CD14-positive monocyte (primary cell): ENCODE results near the gene CPED1. TPM values are rescaled to one million over a fixed set of nuclear protein-coding genes. Genes with fewer than 3 reads are reported as not detected.
A peak's percentile ranks its signal among the peaks of the same experiment; 100 is the strongest.

ENCODE experiments used
- DNase-seq, 3 donors: peaks; one replicate each; pipeline ENCODE4 v3.0.0-alpha.2; 2011 to 2022
- H2AFZ ChIP-seq: 2 replicates; pipeline ENCODE4 v1.6.0; 2012; ENCODE audit warnings: mild to moderate bottlenecking, low read depth, low read length, inconsistent platforms; ENCODE audit not compliant: insufficient read depth, poor library complexity, severe bottlenecking
- H3K27ac ChIP-seq, 2 donors: 1 replicate in 1 of 2; 2 replicates in 1 of 2; pipeline ENCODE4 v1.5.1; 2012 to 2013; ENCODE audit warnings: low read length in 2 of 2, control low read depth in 1 of 2, inconsistent platforms in 1 of 2, low read depth in 1 of 2, mild to moderate bottlenecking in 1 of 2
- H3K27me3 ChIP-seq, 2 donors: one replicate each; pipeline versions ENCODE4 v1.6.0 to v1.6.1; 2011 to 2013; ENCODE audit warnings: low read length in 2 of 2; ENCODE audit not compliant: control insufficient read depth in 2 of 2, insufficient read depth in 2 of 2
- H3K36me3 ChIP-seq, 2 donors: replicated peaks in 1 of 2; 1 replicate in 1 of 2; 2 replicates in 1 of 2; pipeline versions ENCODE4 v1.5.1 to v1.6.1; 2012 to 2013; ENCODE audit warnings: low read length in 2 of 2, control low read depth in 1 of 2, inconsistent platforms in 1 of 2, mild to moderate bottlenecking in 1 of 2; ENCODE audit not compliant: insufficient read depth in 2 of 2, control insufficient read depth in 1 of 2
- H3K4me1 ChIP-seq, 2 donors: 1 replicate in 1 of 2; 2 replicates in 1 of 2; pipeline versions ENCODE4 v1.5.1 to v1.6.1; 2012 to 2013; ENCODE audit warnings: low read length in 2 of 2, control low read depth in 1 of 2, inconsistent platforms in 1 of 2, mild to moderate bottlenecking in 1 of 2, moderate library complexity in 1 of 2; ENCODE audit not compliant: insufficient read depth in 2 of 2, control insufficient read depth in 1 of 2
- H3K4me2 ChIP-seq: replicated peaks from 2 replicates; pipeline ENCODE3; 2012; ENCODE audit warnings: low read length, moderate library complexity, mild to moderate bottlenecking; ENCODE audit not compliant: poor library complexity, severe bottlenecking; ENCODE audit errors: extremely low read depth
- H3K4me3 ChIP-seq, 3 experiments: fragments of 200-600 bp in 1 of 3; sonication (generic) in 1 of 3; replicated peaks in 1 of 3; 1 replicate in 2 of 3; 2 replicates in 1 of 3; pipeline ENCODE4 v1.5.1; 2011 to 2013; ENCODE audit warnings: low read length in 3 of 3, mild to moderate bottlenecking in 3 of 3, control low read depth in 2 of 3, low read depth in 2 of 3, inconsistent platforms in 1 of 3, moderate library complexity in 1 of 3
- H3K79me2 ChIP-seq: 2 replicates; pipeline ENCODE4 v1.6.0; 2012; ENCODE audit warnings: mild to moderate bottlenecking, control low read depth, inconsistent platforms, low read length, moderate library complexity; ENCODE audit not compliant: insufficient read depth
- H3K9ac ChIP-seq: 2 replicates; pipeline ENCODE4 v1.6.0; 2017; ENCODE audit warnings: low read length, mild to moderate bottlenecking; ENCODE audit not compliant: insufficient read depth, poor library complexity, severe bottlenecking
- H3K9me3 ChIP-seq, 2 donors: replicated peaks in 1 of 2; 1 replicate in 1 of 2; 2 replicates in 1 of 2; pipeline versions ENCODE4 v1.5.1 to v1.6.1; 2012 to 2013; ENCODE audit warnings: low read length in 2 of 2, control low read depth in 1 of 2; ENCODE audit not compliant: control insufficient read depth in 1 of 2, insufficient read depth in 1 of 2
- H4K20me1 ChIP-seq: 2 replicates; pipeline ENCODE4 v1.6.0; 2012; ENCODE audit warnings: mild to moderate bottlenecking, low read length, control low read depth, moderate library complexity; ENCODE audit not compliant: insufficient read depth
- H3K27ac Mint-ChIP-seq, 7 donors: one replicate each; pipeline ENCODE4 v1.8.0; 2020; ENCODE audit warnings: mild to moderate bottlenecking in 7 of 7, mixed read lengths in 7 of 7, moderate library complexity in 6 of 7, inconsistent platforms in 2 of 7
- H3K27me3 Mint-ChIP-seq, 3 donors: one replicate each; pipeline ENCODE4 v1.8.0; 2021 to 2022; ENCODE audit warnings: low read depth in 3 of 3, mild to moderate bottlenecking in 3 of 3, mixed read lengths in 3 of 3, moderate library complexity in 3 of 3, inconsistent platforms in 1 of 3
- H3K36me3 Mint-ChIP-seq, 2 donors: one replicate each; pipeline ENCODE4 v1.8.0; 2020; ENCODE audit warnings: mixed read lengths in 2 of 2, inconsistent platforms in 1 of 2, mild to moderate bottlenecking in 1 of 2
- H3K4me1 Mint-ChIP-seq: one replicate; pipeline ENCODE4 v1.8.0; 2020; ENCODE audit warnings: mild to moderate bottlenecking, mixed read lengths
- H3K4me3 Mint-ChIP-seq, 2 donors: one replicate each; pipeline ENCODE4 v1.8.0; 2020; ENCODE audit warnings: mild to moderate bottlenecking in 2 of 2, mixed read lengths in 2 of 2, moderate library complexity in 1 of 2
- H3K9me3 Mint-ChIP-seq, 7 donors: one replicate each; pipeline ENCODE4 v1.8.0; 2020 to 2022; ENCODE audit warnings: mixed read lengths in 7 of 7, mild to moderate bottlenecking in 6 of 7, moderate library complexity in 6 of 7, inconsistent platforms in 2 of 7
- CTCF ChIP-seq: fragments of 200-600 bp; IDR thresholded peaks from one replicate; pipeline ENCODE4 v1.8.0; 2022; ENCODE audit warnings: antibody characterized with exemption, mild to moderate bottlenecking
- WGBS: methylation state at CpG from one replicate; pipeline ENCODE4 v1.1.5; 2013; ENCODE audit warnings: missing lambda C conversion rate; ENCODE audit not compliant: insufficient coverage; 5-methylcytosine and 5-hydroxymethylcytosine counted together
- intact Hi-C, 2 donors: fragments of 100-400 bp; cut with micrococcal nuclease; formaldehyde crosslinking; loops; one replicate each; pipeline versions ENCODE4 v1.15.0 to v1.15.1; 2023
- polyA minus RNA-seq: library from RNA; depleted of rRNA, polyadenylated mRNA; stranded (reverse); fragments of >200 nt; gene quantifications from 2 replicates; pipeline ENCODE4 v1.2.3, GENCODE V29; 2012
- polyA plus RNA-seq, 3 donors: library from polyadenylated mRNA; depleted of rRNA in 1 of 3; unstranded in 2 of 3; stranded (reverse) in 1 of 3; fragments of 300-500 nt in 2 of 3; fragments of >200 nt in 1 of 3; fragmentation: Illumina TruSeq in 2 of 3; gene quantifications; 1 replicate in 2 of 3; 2 replicates in 1 of 3; pipeline ENCODE4 v1.2.3, GENCODE V29; 2012 to 2021
- total RNA-seq, 12 experiments: library from RNA in 1 of 12; stranded (reverse) in 1 of 12; fragments of 120-200 nt in 1 of 12; gene quantifications; one replicate each; pipeline ENCODE4 v1.2.4 and lab custom pipeline; 2013 to 2026; ENCODE audit warnings: mixed read lengths in 6 of 12, inconsistent platforms in 1 of 12

CPED1 gene
- 21.0 TPM for total RNA-seq (2013)
- polyA plus RNA-seq: 10 to 100 TPM in 2 of 3 donors, 1 to 10 TPM in 1; 9.8 to 30.0 (median 20.4) TPM
- 10.9 and 14.3 TPM in 2 replicates for polyA minus RNA-seq
- total RNA-seq (lab: John Stamatoyannopoulos, UW): 3.9 to 40.7 (median 23.9) reads per million in 11 experiments

GRCh38 chr7:120988591-120989256 is at the start of gene CPED1:
CPED1 (plus strand) TSS chr7:120988711; CDS start chr7:120989622, 911 bp downstream.
- Histone ChIP-seq H2AFZ (peak within 1 kb of the TSS; percentile 78), H3K9ac (peak within 1 kb of the TSS; percentile 38), H3K27me3 (no peaks in the 10 kb centered on the region), H3K79me2 (no peaks in the 10 kb centered on the region), H4K20me1 (no peaks in the 10 kb centered on the region), H3K4me3 (peak within 1 kb of the TSS; percentile 43 to 88 (median 83)), H3K9me3 (no peaks in the 10 kb centered on the region), H3K4me1 (peaks cover 20 to 56% of the 10 kb centered on the region in 2 donors), H3K4me2 (peak within 1 kb of the TSS; percentile 87), H3K36me3 (no peaks in the 10 kb centered on the region), H3K27ac (peak within 1 kb of the TSS in 1 of 2 donors; percentile 60)
- Mint-ChIP-seq H3K4me3 (peak within 1 kb of the TSS; percentile 81 to 94), H3K27me3 (peaks cover 1 to 15% (median 2%) of the 10 kb centered on the region in 3 donors), H3K27ac (peak within 1 kb of the TSS; percentile 61 to 91 (median 76)), H3K9me3 (no peaks in the 10 kb centered on the region), H3K36me3 (peaks cover 0 to 2% of the 10 kb centered on the region in 2 donors), H3K4me1 (peaks cover 51% of the 10 kb centered on the region)
- TF ChIP-seq CTCF: no peak
- DNase-seq: peak; percentile 40 to 85 (median 62)
- WGBS: 0% methylated on average over 23 of the region's 27 CpGs
- intact Hi-C loops: loop anchor here (2.0 to 10.0 kb wide), 5 partner anchors 34 to 119 kb away; no protein-coding TSS in a partner anchor

- no peak overlapping the region for H3K27ac ChIP-seq
- H4K20me1 ChIP-seq: no peaks in the 10 kb centered on the region
- no peak overlapping the region for H2AFZ ChIP-seq
- WGBS: no CpG with 5 or more reads among the region's 3 CpGs
- H3K4me3 Mint-ChIP-seq: no peak overlapping the region
- H3K36me3 Mint-ChIP-seq: no peaks in the 10 kb centered on the region
- no peaks in the 10 kb centered on the region for H3K9me3 ChIP-seq
- no peaks in the 10 kb centered on the region for H3K9me3 Mint-ChIP-seq
- H3K27me3 ChIP-seq: no peaks in the 10 kb centered on the region
- peaks cover 2 to 8% (median 2%) of the 10 kb centered on the region in 3 donors for H3K27me3 Mint-ChIP-seq
- H3K27ac Mint-ChIP-seq: no peak overlapping the region
- no peak for DNase-seq
- H3K36me3 ChIP-seq: no peaks in the 10 kb centered on the region
- intact Hi-C loops: no loop called here
- no peak overlapping the region for H3K9ac ChIP-seq
- no peak for TF ChIP-seq CTCF
- no peaks in the 10 kb centered on the region for H3K79me2 ChIP-seq
- H3K4me2 ChIP-seq: no peak overlapping the region
- H3K4me3 ChIP-seq: no peak overlapping the region
- H3K4me1 Mint-ChIP-seq: peaks cover 6% of the 10 kb centered on the region
- no peaks in the 10 kb centered on the region for H3K4me1 ChIP-seq
Observed at GRCh38 chr7:120939345-120939744, 49.2 kb upstream of the CPED1 start.
